SJSA1 (cell line): ENCODE measurements around the gene KLHL41. TPM values are rescaled to one million over a fixed set of nuclear protein-coding genes. Genes with fewer than 3 reads are reported as not detected.
"Not testable (repeated sequence)": the region's sequence is repeated elsewhere in the genome, so short reads cannot be mapped to it uniquely, and the experiment has no call there.

Source experiments
- DNase-seq, 2 experiments: peaks; one replicate each; pipeline ENCODE4 v3.0.0-alpha.2; 2015 to 2020; ENCODE audit warnings: low spot score in 2 of 2, low read depth in 1 of 2
- H3K27ac ChIP-seq: fragments of 250-450 bp; sonication (Bioruptor Pico); 2 replicates; pipeline ENCODE4 v1.5.1; 2020; ENCODE audit warnings: mild to moderate bottlenecking, moderate library complexity
- H3K27me3 ChIP-seq: fragments of 250-450 bp; sonication (Bioruptor Pico); replicated peaks from 2 replicates; pipeline ENCODE4 v1.5.1; 2020; ENCODE audit warnings: mild to moderate bottlenecking, moderate library complexity
- H3K36me3 ChIP-seq: fragments of 250-450 bp; sonication (Bioruptor Pico); 2 replicates; pipeline ENCODE4 v1.5.1; 2020; ENCODE audit warnings: mild to moderate bottlenecking
- H3K4me1 ChIP-seq: fragments of 250-450 bp; sonication (Bioruptor Pico); replicated peaks from 2 replicates; pipeline ENCODE4 v1.6.1; 2021; ENCODE audit warnings: mild to moderate bottlenecking
- H3K4me3 ChIP-seq: fragments of 250-450 bp; sonication (Bioruptor Pico); 2 replicates; pipeline ENCODE4 v1.5.1; 2020; ENCODE audit warnings: mild to moderate bottlenecking
- H3K9me3 ChIP-seq: fragments of 250-450 bp; sonication (Bioruptor Pico); replicated peaks from 2 replicates; pipeline ENCODE4 v1.5.1; 2020; ENCODE audit warnings: mild to moderate bottlenecking
- total RNA-seq: library from RNA; depleted of rRNA; stranded (reverse); fragments of >200 nt; shearing (Covaris generic); gene quantifications from 2 replicates; pipeline ENCODE4 v1.2.3, GENCODE V29; 2014

KLHL41 gene
- total RNA-seq, 1 experiment from 2014 or later = 0.24 TPM

DNA sequence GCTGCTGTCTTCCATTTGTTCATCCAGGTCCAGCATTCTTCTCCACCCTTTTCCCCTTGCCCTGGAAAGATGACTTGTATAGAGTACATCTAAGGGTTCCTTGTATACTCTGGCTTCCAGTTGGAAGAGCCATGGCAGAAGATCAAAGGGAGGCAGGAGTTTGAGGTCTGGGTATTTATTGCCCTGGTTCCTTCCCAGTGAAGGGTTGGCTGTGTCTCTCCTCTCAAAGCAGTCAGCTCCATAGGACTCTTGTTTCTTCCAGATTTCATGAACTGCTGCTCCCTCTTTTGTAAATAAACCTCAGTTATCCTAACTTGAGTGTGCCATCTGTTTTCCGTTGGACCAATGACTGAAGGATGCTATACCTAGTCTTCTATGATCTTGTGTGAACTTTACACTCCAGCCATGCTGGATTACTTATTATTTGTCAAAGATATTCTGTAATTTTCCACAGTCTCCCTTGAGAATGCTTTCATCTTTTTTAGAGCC lies 23.8 kb upstream of the KLHL41 start:
- Histone ChIP-seq H3K4me1 (no peaks in the 10 kb centered on the region), H3K27me3 (no peaks in the 10 kb centered on the region), H3K4me3 (no peak overlapping the region), H3K27ac (no peak overlapping the region), H3K36me3 (no peaks in the 10 kb centered on the region), H3K9me3 (no peaks in the 10 kb centered on the region)
- DNase-seq = no peak

DNA sequence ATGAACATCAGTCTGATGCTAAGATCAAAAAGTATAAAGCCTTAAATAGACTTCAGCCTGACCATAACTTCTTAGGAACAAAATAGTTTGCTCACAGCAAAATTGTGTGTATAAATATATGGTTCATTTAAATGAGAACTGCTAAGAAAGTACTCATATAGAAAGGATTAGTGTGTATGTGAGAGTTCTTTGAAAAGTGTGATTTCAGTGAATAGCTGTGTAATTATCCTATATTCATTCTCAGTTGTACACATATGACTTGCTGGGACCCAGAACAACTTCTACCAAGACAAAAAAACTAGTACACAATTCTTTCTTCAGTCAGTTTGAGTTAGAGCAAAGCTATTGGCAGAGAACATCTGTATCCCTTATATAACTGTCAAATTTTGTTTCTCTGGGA lies 23.0 kb upstream of the KLHL41 start:
- Histone ChIP-seq H3K36me3 (no peaks in the 10 kb centered on the region), H3K9me3 (no peaks in the 10 kb centered on the region), H3K27me3 (no peaks in the 10 kb centered on the region), H3K4me1 (no peaks in the 10 kb centered on the region), H3K4me3 (no peak overlapping the region), H3K27ac (no peak overlapping the region)
- no peak for DNase-seq

DNA sequence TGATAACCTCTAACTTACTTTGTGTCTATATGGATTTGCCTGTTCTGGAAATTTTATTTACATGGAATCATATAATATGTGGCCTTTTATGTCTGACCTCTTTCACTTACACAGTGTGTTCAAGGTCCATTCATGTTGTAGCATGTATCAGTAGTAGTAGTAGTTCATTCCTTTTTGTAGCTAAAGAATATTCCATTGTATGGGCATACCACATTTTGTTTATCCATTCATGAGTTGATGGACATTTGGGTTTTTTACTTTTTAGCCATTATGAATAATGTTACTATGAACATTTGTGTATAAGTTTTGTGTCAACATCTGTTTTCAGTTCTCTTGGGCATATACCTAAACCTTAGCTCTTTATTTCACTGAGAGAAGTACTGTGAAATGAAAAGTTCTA lies 18.7 kb upstream of the KLHL41 start:
- Histone ChIP-seq H3K27me3 (no peaks in the 10 kb centered on the region), H3K4me1 (no peaks in the 10 kb centered on the region), H3K27ac (no peak overlapping the region), H3K4me3 (no peak overlapping the region), H3K36me3 (no peaks in the 10 kb centered on the region), H3K9me3 (no peaks in the 10 kb centered on the region)
- no peak for DNase-seq

DNA sequence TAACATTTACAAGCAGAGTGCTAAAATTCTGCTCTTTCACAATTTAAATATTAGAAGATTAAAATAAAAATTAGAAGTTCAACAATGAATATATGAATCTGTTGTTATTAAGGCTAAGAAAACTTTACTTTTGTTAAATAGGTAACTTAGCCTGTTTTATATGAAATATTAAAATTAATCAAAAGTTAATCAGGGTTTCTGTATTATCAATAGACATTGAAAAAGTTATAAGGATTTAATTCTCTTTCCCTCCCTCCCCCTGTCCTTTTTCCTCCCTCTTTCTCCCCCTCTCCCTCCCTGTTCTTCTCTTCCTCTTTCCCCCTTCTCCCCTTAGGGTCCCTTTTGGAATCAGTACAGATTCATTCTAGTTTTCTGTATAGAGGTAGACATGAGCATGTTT lies 18.1 kb upstream of the KLHL41 start:
- Histone ChIP-seq H3K9me3 (no peaks in the 10 kb centered on the region), H3K27ac (no peak overlapping the region), H3K36me3 (no peaks in the 10 kb centered on the region), H3K27me3 (no peaks in the 10 kb centered on the region), H3K4me3 (no peak overlapping the region), H3K4me1 (no peaks in the 10 kb centered on the region)
- DNase-seq = no peak

DNA sequence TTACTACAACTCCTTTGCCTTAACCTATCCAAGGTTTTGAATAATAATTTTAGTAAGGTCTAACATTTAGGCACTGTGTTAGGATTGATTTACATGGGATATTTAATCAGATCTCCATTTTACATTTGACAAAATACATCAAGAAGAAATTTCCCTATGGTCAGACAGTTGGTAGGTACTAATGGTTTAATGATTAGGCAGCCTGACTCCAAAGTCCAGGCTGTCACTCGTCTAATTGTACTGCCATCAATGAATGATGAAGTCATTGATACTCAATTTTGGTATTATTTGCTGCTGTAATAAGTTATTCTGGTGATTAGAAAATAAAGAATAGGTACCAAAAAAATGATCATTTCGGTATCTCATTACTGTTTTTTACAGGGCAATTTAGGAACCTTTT lies 16.1 kb upstream of the KLHL41 start:
- no peaks in the 10 kb centered on the region for H3K27me3 ChIP-seq
- H3K4me1 ChIP-seq = no peaks in the 10 kb centered on the region
- H3K9me3 ChIP-seq = no peaks in the 10 kb centered on the region
- no peak overlapping the region for H3K4me3 ChIP-seq
- H3K36me3 ChIP-seq = no peaks in the 10 kb centered on the region
- no peak for DNase-seq
- no peak overlapping the region for H3K27ac ChIP-seq

DNA sequence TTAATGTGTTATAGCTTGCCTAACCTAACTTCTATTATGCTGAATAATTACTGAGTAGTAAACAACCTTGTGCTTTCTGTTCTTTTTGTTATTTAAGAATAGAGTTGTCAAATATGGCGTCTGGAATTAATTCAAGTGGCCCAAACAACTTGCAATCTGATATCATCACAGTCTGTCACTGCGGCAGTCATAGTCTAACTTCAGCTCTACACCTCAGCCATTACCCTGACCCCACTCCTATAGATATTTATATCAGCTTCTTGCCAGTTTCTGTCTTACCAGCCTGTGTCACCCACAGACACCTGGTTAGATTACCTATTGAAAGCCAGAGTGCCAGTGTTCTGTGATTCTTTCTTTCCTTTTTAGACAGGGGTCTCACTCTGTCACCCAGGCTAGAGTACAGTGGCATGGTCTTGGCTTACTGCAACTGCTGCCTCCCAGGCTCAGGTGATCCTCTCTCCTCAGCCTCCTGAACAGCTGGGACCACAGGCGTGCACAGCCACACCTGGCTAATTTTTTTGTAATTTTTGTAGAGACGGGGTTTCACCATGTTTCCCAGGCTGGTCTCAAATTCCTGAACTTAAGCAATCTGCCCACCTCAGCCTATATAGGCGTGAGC lies 14.1 kb upstream of the KLHL41 start:
- no peaks in the 10 kb centered on the region for H3K36me3 ChIP-seq
- no peak overlapping the region for H3K4me3 ChIP-seq
- DNase-seq = no peak
- H3K27me3 ChIP-seq = no peaks in the 10 kb centered on the region
- no peaks in the 10 kb centered on the region for H3K4me1 ChIP-seq
- H3K27ac ChIP-seq = no peak overlapping the region
- H3K9me3 ChIP-seq = no peaks in the 10 kb centered on the region

DNA sequence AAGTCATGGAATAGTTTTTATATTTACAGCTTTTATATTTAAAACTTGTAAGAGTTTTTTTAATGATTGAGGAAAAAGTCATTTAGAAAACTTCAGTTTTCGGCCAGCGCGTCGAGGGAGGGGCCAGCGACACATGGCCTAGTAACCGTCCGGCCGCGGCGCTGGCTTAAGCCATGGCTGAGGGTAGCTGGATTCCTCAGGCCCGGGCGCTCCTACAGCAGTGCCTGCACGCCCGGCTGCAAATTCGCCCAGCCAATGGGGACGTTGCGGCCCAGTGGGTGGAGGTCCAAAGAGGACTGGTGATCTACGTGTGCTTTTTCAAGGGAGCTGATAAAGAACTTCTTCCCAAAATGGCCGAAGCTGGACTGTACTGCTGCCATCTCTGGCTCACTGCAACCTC lies 4.9 kb upstream of the KLHL41 start:
- no peak overlapping the region for H3K4me3 ChIP-seq
- H3K36me3 ChIP-seq = no peaks in the 10 kb centered on the region; the same call in 1 of the 2 replicates
- no peak for DNase-seq
- peaks cover 9% of the 10 kb centered on the region for H3K4me1 ChIP-seq
- H3K27me3 ChIP-seq = no peaks in the 10 kb centered on the region
- H3K27ac ChIP-seq = no peak overlapping the region
- H3K9me3 ChIP-seq = no peaks in the 10 kb centered on the region

DNA sequence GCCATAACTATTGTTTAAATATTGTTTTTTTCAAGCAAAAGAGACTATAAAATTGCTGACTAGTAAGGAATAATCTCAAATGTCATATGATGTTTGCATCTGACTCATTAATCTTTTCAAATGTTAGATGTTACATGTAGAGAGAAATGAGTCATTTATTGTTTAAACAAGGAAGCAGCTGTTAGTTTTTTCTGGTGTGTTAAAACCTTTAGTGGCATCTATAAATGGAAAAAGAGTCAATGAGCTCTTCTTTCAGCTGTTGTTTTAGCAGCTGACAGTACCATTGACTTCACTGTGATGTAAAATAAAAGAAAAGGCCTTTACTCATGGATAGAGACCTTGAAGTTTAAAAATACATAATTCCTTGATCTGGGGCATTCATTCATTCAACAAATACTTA lies 1.8 kb upstream of the KLHL41 start:
- H3K9me3 ChIP-seq = no peaks in the 10 kb centered on the region
- peak in 1 of 2 experiments; percentile 40 for DNase-seq
- peaks cover 9% of the 10 kb centered on the region for H3K4me1 ChIP-seq
- no peaks in the 10 kb centered on the region for H3K27me3 ChIP-seq
- no peaks in the 10 kb centered on the region; the same call in 1 of the 2 replicates for H3K36me3 ChIP-seq
- no peak overlapping the region for H3K27ac ChIP-seq
- H3K4me3 ChIP-seq = no peak overlapping the region

DNA sequence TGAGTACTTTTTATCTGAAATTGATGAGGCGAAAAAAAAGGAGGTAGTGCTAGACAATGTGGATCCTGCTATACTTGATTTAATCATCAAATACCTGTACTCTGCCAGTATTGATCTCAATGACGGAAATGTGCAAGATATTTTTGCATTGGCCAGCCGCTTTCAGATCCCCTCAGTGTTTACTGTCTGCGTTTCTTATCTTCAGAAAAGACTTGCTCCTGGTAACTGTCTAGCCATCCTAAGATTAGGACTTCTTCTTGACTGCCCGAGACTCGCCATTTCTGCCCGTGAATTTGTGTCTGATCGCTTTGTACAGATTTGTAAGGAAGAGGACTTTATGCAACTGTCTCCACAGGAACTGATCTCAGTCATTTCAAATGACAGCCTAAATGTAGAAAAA lies 453 bp downstream of the KLHL41 start:
- peaks cover 9% of the 10 kb centered on the region for H3K4me1 ChIP-seq
- H3K4me3 ChIP-seq = no peak overlapping the region
- H3K27ac ChIP-seq = no peak overlapping the region
- H3K36me3 ChIP-seq = no peaks in the 10 kb centered on the region
- H3K9me3 ChIP-seq = no peaks in the 10 kb centered on the region
- H3K27me3 ChIP-seq = no peaks in the 10 kb centered on the region
- DNase-seq = no peak

DNA sequence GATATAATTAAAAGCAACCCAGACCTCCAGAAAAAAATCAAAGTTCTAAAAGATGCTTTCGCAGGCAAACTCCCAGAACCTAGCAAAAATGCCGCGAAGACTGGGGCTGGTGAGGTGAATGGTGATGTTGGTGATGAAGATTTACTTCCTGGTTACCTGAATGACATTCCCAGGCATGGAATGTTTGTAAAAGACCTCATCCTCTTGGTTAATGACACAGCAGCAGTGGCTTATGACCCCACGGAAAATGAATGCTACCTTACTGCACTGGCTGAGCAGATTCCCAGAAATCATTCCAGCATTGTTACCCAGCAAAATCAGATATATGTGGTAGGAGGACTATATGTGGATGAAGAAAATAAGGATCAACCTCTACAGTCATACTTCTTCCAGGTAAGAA lies 994 bp downstream of the KLHL41 start:
- no peaks in the 10 kb centered on the region for H3K27me3 ChIP-seq

DNA sequence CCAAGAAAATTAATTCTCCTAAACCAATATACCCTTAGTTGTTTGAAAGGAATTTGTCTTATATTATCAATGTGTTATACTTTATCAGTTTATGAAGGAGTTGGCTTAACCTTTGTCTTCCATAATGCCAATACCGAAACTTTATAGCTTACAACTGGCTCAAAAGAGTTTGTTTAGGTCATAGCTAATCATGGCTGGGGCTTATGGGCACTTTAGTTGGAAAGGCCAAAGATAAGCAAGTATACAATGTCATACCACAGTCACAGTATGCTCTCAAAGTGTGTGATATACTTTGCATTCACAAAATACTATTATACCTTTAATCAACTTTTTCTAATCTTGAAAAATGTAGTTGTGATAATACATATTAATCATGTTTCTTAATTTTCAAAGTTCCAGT lies 2.3 kb downstream of the KLHL41 start:
- Histone ChIP-seq H3K9me3 (no peaks in the 10 kb centered on the region), H3K4me3 (no peak overlapping the region), H3K27ac (no peak overlapping the region), H3K4me1 (peaks cover 9% of the 10 kb centered on the region), H3K27me3 (no peaks in the 10 kb centered on the region), H3K36me3 (no peaks in the 10 kb centered on the region)
- DNase-seq = no peak

More for the DNA sequence above, 994 bp downstream of the KLHL41 start:
- Histone ChIP-seq H3K36me3 (no peaks in the 10 kb centered on the region), H3K4me1 (peaks cover 9% of the 10 kb centered on the region), H3K9me3 (no peaks in the 10 kb centered on the region), H3K4me3 (no peak overlapping the region), H3K27ac (no peak overlapping the region)
- DNase-seq = no peak

DNA sequence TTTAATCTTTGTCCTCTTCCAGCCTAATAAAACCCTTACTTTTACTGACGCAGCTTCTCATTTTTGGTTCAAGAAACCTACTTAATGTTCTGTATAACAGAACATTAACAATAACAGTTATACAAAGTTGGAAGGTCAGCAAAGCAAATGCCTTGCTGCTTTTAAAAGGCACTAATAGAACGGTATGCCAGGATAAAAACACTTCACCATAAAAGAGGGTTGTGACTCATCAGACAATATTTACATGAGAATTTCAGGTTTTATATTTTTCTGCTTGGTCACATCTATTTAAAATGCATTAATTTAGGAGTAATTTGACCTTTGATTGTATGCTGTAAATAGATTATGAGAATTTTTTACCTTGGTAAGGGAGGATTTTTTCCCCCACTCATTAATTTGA lies 3.0 kb downstream of the KLHL41 start:
- Histone ChIP-seq H3K27me3 (no peaks in the 10 kb centered on the region), H3K27ac (no peak overlapping the region), H3K4me3 (no peak overlapping the region), H3K4me1 (peaks cover 5% of the 10 kb centered on the region), H3K9me3 (no peaks in the 10 kb centered on the region), H3K36me3 (no peaks in the 10 kb centered on the region)
- DNase-seq = peak in 1 of 2 experiments; percentile 10

DNA sequence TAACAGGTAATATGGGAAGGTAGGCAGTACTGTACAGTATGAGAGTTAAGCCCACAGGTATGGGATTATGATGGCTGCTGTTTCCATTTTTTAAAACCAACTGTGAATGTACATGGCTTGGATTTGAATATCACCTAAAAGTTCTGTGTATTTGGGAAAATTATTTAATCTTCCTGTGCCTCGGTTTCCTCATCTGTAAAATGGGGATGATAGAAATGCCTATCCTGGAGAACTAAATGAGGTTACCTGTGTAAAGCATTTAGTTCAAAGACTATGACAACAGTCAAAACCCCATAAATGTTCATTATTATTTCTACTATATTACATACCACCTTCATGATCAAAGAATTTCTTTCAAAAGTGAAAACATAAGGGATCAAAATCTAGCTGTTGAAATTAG lies 3.6 kb downstream of the KLHL41 start:
- no peak for DNase-seq
- no peaks in the 10 kb centered on the region for H3K27me3 ChIP-seq
- H3K4me1 ChIP-seq = peaks cover 1% of the 10 kb centered on the region
- no peak overlapping the region for H3K27ac ChIP-seq
- no peaks in the 10 kb centered on the region for H3K9me3 ChIP-seq
- H3K4me3 ChIP-seq = no peak overlapping the region
- no peaks in the 10 kb centered on the region for H3K36me3 ChIP-seq

DNA sequence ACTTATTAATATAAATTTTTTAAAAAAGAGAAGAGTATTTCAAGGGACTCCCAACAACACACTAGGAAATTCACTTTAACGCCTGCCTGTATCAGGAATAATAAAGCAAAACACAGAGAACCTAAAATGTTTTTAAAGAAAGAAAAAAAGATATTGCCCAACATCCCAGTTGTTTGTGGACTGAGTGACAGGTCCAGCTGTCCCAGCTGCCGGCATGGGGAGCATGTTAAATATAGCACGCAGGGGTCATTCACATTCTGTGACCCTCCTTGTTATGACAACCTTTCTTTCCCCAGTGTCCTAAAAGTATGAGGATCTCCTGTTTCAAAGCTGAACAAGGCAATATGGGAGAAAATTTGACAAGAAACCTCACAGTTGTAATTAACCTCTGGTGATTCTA lies 4.4 kb downstream of the KLHL41 start:
- Histone ChIP-seq H3K4me3 (no peak overlapping the region), H3K9me3 (no peaks in the 10 kb centered on the region), H3K36me3 (no peaks in the 10 kb centered on the region), H3K27me3 (no peaks in the 10 kb centered on the region), H3K27ac (no peak overlapping the region), H3K4me1 (no peaks in the 10 kb centered on the region)
- no peak for DNase-seq

DNA sequence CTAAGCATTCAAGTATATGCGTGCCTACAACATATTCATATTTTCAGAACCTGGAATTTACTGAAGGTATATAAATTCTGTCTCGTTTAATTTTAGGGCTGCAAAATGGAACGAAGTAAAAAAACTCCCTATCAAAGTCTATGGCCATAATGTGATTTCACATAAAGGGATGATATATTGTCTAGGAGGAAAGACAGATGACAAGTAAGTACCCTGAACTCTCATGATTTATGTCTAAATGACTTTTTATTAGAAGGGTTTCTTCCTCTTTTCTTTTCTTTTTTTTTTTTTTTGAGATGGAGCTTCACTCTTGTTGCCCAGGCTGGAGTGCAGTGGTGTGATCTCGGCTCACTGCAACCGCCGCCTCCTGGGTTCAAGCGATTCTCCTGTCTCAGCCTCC lies 5.3 kb downstream of the KLHL41 start:
- DNase-seq, H3K4me3 ChIP-seq, H3K36me3 ChIP-seq, H3K27me3 ChIP-seq, H3K4me1 ChIP-seq, H3K27ac ChIP-seq, H3K9me3 ChIP-seq: not testable (repeated sequence)
